ENCODE measurements around the gene TMC7.
"Not testable (repeated sequence)": the region's sequence is repeated elsewhere in the genome, so short reads cannot be mapped to it uniquely, and the experiment has no call there.

TMC7 gene

GRCh38 chr16:18983565-18984434, at the start of gene TMC7:
Gene TMC7, plus strand, starts transcription at chr16:18983934. Its CDS starts 130 bp downstream, at chr16:18984064.
- peak; percentile 42 for DNase-seq (ENCODE audit: low spot score)

- DNase-seq (ENCODE audit: low spot score) = no peak
Measured at GRCh38 chr16:18936727-18937340, 46.9 kb upstream of the TMC7 start.

- no peak for DNase-seq (ENCODE audit: low spot score)
Measured at GRCh38 chr16:18937390-18937789, 46.3 kb upstream of the TMC7 start.

- DNase-seq (ENCODE audit: low spot score) = no peak
Measured at GRCh38 chr16:18938986-18939385, 44.7 kb upstream of the TMC7 start.

- DNase-seq (ENCODE audit: low spot score) = no peak
Measured at GRCh38 chr16:18941471-18941870, 42.3 kb upstream of the TMC7 start.

- no peak for DNase-seq (ENCODE audit: low spot score)
Measured at GRCh38 chr16:18942061-18942460, 41.7 kb upstream of the TMC7 start.

GRCh38 chr16:18943414-18943813, 40.3 kb upstream of the TMC7 start:
- no peak for DNase-seq (ENCODE audit: low spot score)

- no peak for DNase-seq (ENCODE audit: low spot score)
Measured at GRCh38 chr16:18945233-18945632, 38.5 kb upstream of the TMC7 start.

GRCh38 chr16:18948372-18949020, 35.2 kb upstream of the TMC7 start:
- no peak for DNase-seq (ENCODE audit: low spot score)

GRCh38 chr16:18950469-18951185, 33.1 kb upstream of the TMC7 start:
- no peak for DNase-seq (ENCODE audit: low spot score)

GRCh38 chr16:18953547-18953946, 30.2 kb upstream of the TMC7 start:
- DNase-seq (ENCODE audit: low spot score) = no peak

GRCh38 chr16:18955874-18956580, 27.7 kb upstream of the TMC7 start:
- peak; percentile 44 for DNase-seq (ENCODE audit: low spot score)

GRCh38 chr16:18956658-18957241, 27.0 kb upstream of the TMC7 start:
- DNase-seq (ENCODE audit: low spot score) = not testable (repeated sequence)

- DNase-seq (ENCODE audit: low spot score) = no peak
Measured at GRCh38 chr16:18958621-18959029, 25.1 kb upstream of the TMC7 start.

GRCh38 chr16:18959031-18959505, 24.7 kb upstream of the TMC7 start:
- DNase-seq (ENCODE audit: low spot score) = no peak

GRCh38 chr16:18965555-18965954, 18.2 kb upstream of the TMC7 start:
- DNase-seq (ENCODE audit: low spot score) = no peak

- no peak for DNase-seq (ENCODE audit: low spot score)
Measured at GRCh38 chr16:18966791-18967190, 16.9 kb upstream of the TMC7 start.

- DNase-seq (ENCODE audit: low spot score) = peak; percentile 78
Measured at GRCh38 chr16:18969050-18969854, 14.5 kb upstream of the TMC7 start.

GRCh38 chr16:18969855-18970240, 13.9 kb upstream of the TMC7 start:
- DNase-seq (ENCODE audit: low spot score) = no peak

GRCh38 chr16:18975109-18975508, 8.6 kb upstream of the TMC7 start:
- DNase-seq (ENCODE audit: low spot score) = no peak

Measured in activated CD4-positive, alpha-beta T cell treated with anti-CD3 and anti-CD28 coated beads, Interleukin-2, Interleukin-4, amounts not matched to agents 100 ng/mL and 50 ng/mL, durations not matched to agents 16 hours and 8 hours (primary cell).